Measurements from ENCODE around the gene SPSB4. TPM values are rescaled to one million over a fixed set of nuclear protein-coding genes. Genes with fewer than 3 reads are reported as not detected.

Gene SPSB4
- total RNA-seq, 1 donor from 2014 or later: 2.2 TPM

GRCh38 chr3:141083226-141083625, 32.1 kb downstream of the SPSB4 start:
- Histone ChIP-seq H4K20me1 (ENCODE audit: insufficient read depth, low read length) (no peaks in the 10 kb centered on the region), H3K9ac (ENCODE audit: low read length) (no peak overlapping the region), H3K27ac (ENCODE audit: low read depth, low read length) (no peak overlapping the region), H3K36me3 (ENCODE audit: insufficient read depth, low read length) (no peaks in the 10 kb centered on the region), H3K4me2 (ENCODE audit: low read length) (no peak overlapping the region), H3K9me3 (ENCODE audit: insufficient read depth, low read depth, low read length) (no peaks in the 10 kb centered on the region), H3K4me3 (ENCODE audit: insufficient read depth, low read depth, low read length) (no peak overlapping the region), H3K79me2 (ENCODE audit: insufficient read depth, low read length) (no peaks in the 10 kb centered on the region), H3K27me3 (ENCODE audit: insufficient read depth, low read length) (no peaks in the 10 kb centered on the region), H3K4me1 (ENCODE audit: insufficient read depth, low read length) (no peaks in the 10 kb centered on the region), H2AFZ (ENCODE audit: low read depth, low read length) (no peak overlapping the region)
- DNase-seq (ENCODE audit: low read depth): no peak
- Mint-ChIP-seq H3K4me1 (ENCODE audit: low read depth, unreplicated experiment) (peaks cover 19% of the 10 kb centered on the region), H3K36me3 (ENCODE audit: low read depth, unreplicated experiment) (no peaks in the 10 kb centered on the region), H3K27me3 (ENCODE audit: low read depth, unreplicated experiment) (peaks cover 13% of the 10 kb centered on the region), H3K27ac (ENCODE audit: unreplicated experiment) (no peak overlapping the region), H3K9me3 (ENCODE audit: unreplicated experiment) (peaks cover 7% of the 10 kb centered on the region), H3K4me3 (ENCODE audit: unreplicated experiment) (no peak overlapping the region)
- TF ChIP-seq EZH2 (IDR thresholded peaks at IDR 0.05; ENCODE audit: insufficient read depth, low read length): no peak
- TF ChIP-seq CTCF (IDR thresholded peaks at IDR 0.05; ENCODE audit: insufficient read depth, low read depth, low read length): no peak
- no peak for FAIRE-seq

GRCh38 chr3:141083836-141084649, 32.9 kb downstream of the SPSB4 start:
- FAIRE-seq (no peak), DNase-seq (ENCODE audit: low read depth) (no peak)
- H3K36me3 Mint-ChIP-seq (ENCODE audit: low read depth, unreplicated experiment): no peaks in the 10 kb centered on the region
- no peak overlapping the region for H3K4me3 Mint-ChIP-seq (ENCODE audit: unreplicated experiment)
- H3K9me3 ChIP-seq (ENCODE audit: insufficient read depth, low read depth, low read length): no peaks in the 10 kb centered on the region
- H3K9me3 Mint-ChIP-seq (ENCODE audit: unreplicated experiment): peaks cover 7% of the 10 kb centered on the region
- no peak overlapping the region for H2AFZ ChIP-seq (ENCODE audit: low read depth, low read length)
- H3K27ac Mint-ChIP-seq (ENCODE audit: unreplicated experiment): no peak overlapping the region
- H3K9ac ChIP-seq (ENCODE audit: low read length): no peak overlapping the region
- no peak overlapping the region for H3K4me3 ChIP-seq (ENCODE audit: insufficient read depth, low read depth, low read length)
- H3K4me2 ChIP-seq (ENCODE audit: low read length): no peak overlapping the region
- no peaks in the 10 kb centered on the region for H3K79me2 ChIP-seq (ENCODE audit: insufficient read depth, low read length)
- H3K36me3 ChIP-seq (ENCODE audit: insufficient read depth, low read length): no peaks in the 10 kb centered on the region
- H3K27ac ChIP-seq (ENCODE audit: low read depth, low read length): no peak overlapping the region
- TF ChIP-seq EZH2 (IDR thresholded peaks at IDR 0.05; ENCODE audit: insufficient read depth, low read length) (no peak), CTCF (IDR thresholded peaks at IDR 0.05; ENCODE audit: insufficient read depth, low read depth, low read length) (no peak)
- H4K20me1 ChIP-seq (ENCODE audit: insufficient read depth, low read length): no peaks in the 10 kb centered on the region
- H3K27me3 Mint-ChIP-seq (ENCODE audit: low read depth, unreplicated experiment): peaks cover 15% of the 10 kb centered on the region
- no peaks in the 10 kb centered on the region for H3K4me1 ChIP-seq (ENCODE audit: insufficient read depth, low read length)
- H3K27me3 ChIP-seq (ENCODE audit: insufficient read depth, low read length): no peaks in the 10 kb centered on the region
- H3K4me1 Mint-ChIP-seq (ENCODE audit: low read depth, unreplicated experiment): peaks cover 19% of the 10 kb centered on the region
